Inferior parietal cortex (tissue), 1 donor: ENCODE measurements around the gene SCYGR1.
"Not testable (repeated sequence)": the region's sequence is repeated elsewhere in the genome, so short reads cannot be mapped to it uniquely, and the experiment has no call there.

Source experiments
- DNase-seq: peaks from one replicate; pipeline ENCODE4 v3.0.0-alpha.2; 2016; ENCODE audit errors: extremely low spot score

SCYGR1 gene

DNA sequence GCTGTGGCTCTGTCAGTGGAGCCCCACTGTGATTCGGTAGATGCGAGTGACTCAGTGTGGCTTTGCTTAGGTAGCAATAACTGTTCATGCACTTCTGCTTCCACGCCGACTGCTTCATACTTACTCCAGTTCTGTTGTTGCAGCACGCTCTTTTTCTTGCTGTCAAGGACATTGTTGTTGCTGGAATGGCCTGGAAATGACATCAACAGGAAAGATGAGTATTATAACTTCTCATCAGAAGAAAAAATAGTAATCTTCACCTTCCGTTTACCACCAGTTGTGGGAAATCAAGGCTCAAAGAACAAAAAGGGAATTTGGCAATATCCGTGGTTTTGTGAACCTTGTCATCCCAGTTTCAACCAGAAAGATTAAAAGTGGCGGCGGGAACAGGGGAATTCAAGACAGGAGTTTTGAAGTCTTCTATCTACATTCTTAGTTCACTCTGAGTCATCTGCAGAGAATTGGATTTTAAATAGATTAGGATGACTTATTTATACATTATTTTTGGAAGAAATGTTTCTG, 16.9 kb downstream of the SCYGR1 start:
- no peak for DNase-seq

DNA sequence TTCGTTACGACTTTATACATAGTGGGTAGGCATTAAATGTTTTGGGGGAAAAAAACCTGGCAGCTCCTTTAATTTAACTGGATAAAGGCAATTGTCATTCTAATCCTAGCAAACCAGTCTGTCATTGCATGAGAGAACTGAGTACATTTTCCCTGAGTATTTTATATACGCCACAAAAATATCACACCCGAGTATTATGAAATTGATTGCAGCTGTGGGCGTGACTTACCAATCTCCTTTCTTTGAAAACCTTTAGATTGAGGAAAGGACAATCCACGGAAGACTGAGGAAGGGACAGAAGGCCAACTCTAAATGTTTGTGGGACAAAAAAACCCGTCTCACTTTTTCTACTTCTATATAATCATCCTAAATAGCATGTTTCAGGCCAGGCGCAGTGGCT, 17.7 kb downstream of the SCYGR1 start:
- no peak for DNase-seq

DNA sequence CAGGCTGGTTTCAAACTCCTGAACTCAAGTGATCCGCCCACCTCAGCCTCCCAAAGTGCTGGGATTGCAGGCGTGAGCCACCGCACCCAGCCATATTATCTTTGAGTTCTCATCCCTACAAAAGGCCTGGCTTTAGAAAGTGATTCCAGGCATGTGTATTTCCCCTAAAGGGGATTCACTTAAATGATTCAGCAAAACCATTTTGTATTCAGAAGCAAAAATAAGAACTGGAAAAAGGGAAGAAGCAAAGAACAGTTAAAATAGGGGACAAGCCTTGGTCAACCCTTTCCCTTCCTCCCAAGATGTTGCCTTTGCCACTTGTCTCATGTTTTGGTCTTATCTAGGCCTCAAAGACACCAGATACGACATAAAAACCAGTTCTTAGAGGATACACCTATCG, 19.2 kb downstream of the SCYGR1 start:
- DNase-seq, result no peak

DNA sequence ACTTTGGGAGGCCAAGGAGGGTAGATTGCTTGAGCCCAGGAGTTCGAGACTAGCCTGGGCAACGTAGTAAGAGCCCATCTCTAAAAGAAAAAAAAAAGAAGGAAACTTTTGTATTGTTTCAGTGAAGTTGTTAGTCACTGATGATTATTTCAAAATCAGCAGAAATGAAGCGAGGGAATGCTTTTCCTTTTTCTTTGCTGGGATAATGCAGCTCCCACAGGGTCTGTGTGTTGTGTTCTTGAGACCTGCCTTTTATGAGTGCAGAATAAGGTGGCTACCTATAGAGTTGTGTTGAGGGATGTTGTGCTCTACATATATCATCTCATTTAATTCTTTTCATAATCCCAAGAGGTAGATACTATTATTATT, 20.3 kb downstream of the SCYGR1 start:
- DNase-seq, result no peak

DNA sequence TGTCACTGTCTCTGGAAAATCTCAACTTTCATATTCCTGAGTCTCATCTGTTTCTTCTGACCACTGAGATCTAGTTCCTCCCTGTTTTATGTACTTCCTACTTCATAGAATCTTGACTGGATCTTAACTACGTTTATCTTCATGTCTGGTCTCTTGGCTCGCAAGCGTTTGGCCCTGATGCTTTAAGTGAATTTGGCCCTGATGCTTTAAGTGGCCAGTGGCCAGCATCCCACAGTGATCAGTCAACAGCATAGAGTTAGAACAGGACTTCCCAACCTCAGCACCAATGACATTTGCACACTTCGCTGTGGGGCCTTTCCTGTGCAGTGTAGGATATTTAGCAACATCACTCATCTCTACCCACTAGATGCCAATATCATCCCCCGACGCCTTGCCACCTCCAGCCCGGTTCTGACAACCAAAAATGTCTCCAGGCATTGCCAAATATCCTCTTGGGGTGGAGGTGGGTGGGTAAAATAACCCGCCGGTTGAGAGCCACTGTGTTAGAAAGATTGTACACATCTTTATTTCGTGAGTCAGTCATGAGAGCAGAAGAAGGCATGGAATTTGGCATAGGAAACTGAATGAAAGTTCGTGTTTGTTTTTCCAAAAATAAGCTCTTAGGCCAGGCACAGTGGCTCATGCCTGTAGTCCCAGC, 20.9 kb downstream of the SCYGR1 start:
- no peak for DNase-seq

DNA sequence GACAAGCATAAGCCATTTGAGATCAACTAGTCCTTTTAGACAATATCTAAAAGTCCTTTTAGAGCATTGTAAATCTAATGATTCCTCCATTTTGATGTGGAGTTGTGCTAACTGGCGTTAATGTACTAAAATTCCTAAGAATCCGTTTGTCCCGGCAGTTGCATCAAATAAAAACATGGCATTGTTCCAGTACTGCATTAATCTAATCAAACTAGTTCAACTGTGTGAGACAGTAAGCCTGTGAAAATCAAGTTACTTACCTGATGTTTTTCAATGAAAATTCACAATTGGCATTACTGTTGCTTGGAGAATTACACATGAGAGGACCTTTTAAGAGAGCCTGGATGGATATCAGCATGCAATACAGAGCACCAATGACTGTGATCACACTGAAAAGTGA, 21.9 kb downstream of the SCYGR1 start:
- DNase-seq, result no peak

DNA sequence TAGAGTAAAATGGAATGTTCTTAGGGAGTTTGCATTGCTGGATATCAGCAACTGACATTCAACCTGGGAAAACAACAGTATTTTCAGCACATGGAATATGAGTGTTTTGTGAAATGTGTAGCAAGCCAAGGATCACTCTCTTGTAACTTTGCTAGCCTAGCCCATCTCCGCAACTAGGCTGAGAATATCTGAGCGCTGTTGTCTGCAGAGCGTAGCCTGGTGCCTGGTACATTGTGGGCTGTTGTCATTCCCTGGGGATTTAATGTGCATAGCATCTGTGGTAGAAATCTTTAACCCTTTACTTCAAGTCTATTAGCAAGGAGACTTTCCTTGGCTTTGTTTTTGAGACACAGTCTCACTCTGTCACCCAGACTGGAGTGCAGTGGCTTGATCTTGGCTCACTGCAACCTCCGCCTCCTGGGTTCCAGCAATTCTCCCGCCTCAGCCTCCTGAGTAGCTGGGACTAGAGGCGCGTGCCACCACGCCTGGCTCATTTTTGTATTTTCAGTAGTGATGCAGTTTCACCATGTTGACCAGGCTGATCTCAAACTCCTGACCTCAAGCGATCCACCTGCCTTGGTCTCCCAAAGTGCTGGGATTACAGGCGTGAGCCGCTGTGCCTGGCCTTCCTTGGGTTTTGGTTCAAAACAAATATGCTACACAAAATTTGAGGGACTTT, 23.0 kb downstream of the SCYGR1 start:
- DNase-seq, result not testable (repeated sequence)

DNA sequence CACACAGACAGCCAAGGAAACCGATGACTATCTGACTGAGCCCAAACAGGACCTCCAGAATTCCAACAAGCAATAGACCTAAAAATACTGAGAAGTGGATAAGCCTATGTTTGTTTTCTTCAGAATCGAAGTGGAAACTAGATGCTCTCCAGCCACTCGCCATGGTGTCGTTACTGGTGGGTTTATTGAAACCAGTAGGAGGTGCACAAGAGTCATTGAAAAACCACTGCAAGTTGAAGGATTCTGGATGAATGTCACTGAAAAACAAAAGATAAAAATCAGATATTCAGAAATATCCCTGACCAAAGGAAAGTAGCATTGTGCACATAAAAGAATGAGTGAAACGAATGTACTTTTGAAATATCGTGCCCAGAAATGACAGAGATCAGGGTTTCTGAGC, 24.0 kb downstream of the SCYGR1 start:
- no peak for DNase-seq

DNA sequence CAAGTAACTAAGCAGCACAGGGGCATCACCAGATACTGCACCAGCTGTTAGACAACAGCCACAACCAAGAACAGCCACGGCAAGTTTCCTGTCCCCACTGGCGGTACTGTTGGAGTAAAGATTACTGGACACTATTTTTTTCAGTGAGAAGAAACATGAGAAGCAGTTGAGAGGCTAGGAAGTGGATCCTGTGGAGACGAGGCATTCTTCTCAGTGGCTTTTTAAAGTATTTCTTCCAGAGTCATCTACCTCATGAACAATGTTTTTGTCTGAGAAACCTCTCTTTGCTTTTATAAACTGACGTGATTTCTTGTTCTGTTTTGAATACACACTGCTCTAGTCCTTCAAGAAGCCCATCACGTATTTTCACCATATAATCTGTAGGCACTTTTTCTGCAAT, 27.4 kb downstream of the SCYGR1 start:
- no peak for DNase-seq

DNA sequence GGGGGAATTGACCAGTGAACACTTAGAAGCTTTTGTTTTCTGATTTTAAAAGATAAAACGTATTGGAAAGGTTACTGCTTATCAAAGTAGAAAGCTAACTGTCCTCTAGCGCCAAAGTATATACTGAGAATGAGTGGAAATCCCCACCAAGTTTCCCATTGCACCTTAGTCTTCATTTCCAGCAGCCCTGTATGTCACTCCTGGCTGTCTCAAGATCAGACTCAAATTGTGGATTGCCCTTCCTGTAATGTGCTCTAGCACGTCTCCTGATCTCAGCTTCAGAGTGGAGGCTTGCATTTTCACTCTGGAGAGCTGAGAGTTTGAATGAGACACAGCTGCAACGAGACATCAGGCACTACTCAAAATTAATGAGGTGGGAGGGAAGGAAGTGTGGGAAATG, 36.1 kb downstream of the SCYGR1 start:
- DNase-seq, result no peak

DNA sequence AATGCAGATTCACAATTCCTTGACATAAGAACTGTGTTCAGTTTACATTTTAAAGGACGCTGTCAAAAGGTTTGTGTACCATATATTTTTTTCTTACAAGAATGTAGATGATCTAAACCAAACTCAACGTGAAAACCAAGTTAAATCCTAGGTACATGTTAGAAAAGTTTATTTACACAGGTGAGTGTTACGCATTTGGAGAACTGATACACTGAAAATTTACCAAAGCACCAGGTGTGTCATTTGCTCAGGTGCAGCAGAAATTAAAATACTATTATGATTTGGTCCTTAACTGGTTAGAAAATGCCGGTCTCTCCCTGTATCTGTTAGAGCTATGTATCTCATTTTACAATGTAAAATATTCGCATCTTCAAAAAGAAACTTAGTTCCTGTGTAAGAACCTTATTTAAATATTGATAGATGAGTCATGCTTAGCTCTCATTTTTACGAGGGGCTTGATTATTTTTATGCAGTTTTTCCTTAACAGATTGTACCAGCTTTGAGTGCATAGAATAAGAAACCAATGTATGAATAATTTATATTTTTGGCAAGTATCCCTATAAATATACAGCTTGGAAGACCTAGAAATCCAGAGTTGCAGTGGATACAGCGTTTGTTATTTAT, 37.6 kb downstream of the SCYGR1 start:
- DNase-seq, result no peak

DNA sequence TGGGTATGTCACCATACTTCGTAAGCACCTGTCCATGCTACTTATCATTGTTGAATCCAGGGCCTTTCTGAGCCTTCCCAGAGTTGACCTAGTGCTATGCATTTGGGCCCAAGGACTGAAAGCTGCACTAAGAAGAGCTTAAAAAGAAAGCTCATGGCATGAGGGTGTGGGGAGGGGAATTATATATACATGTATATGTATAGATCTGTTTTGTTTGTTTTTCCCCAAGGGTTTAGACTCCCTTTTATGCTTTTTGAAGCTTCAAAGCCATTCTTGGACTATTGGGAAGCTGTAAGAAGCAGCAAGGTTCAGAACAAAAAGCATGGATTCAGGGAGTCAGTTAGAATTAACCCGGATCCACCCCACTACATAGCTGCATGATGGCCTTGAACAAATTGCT, 39.4 kb downstream of the SCYGR1 start:
- no peak for DNase-seq

DNA sequence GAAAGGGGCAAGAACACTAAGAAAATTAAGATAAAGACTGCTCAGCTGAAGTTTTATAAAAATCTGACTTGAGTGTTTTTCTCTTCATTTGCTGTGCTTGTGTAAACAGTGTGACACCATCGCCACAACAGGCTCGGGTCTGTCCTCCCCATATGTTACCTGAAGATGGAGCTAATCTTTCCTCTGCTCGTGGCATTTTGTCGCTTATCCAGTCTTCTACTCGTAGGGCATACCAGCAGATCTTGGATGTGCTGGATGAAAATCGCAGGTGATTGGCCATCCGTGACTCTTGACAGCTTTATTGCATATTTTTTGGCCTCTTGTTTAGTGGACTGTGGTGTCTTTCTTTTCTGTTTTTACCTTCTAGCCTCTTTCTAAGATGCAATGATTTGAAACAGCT, 40.6 kb downstream of the SCYGR1 start:
- no peak for DNase-seq

DNA sequence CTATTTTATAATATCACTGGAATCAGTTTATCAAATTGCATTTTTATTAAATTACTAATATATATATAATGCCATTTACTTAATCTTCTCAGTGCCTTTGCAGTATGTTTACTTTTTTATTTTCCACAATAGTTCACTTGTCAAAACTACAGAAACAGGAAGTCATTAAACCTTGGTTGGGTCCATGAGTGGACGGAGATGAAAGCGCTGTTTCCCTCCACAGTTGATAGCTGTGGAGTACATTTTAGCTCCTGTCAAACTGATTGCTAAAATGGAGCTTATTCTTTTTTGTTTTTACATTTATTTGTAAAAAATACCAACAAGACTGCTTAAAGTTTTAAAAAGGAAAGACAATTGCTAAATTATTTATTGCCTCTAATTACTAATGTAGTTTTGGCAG, 43.5 kb downstream of the SCYGR1 start:
- DNase-seq, result no peak

DNA sequence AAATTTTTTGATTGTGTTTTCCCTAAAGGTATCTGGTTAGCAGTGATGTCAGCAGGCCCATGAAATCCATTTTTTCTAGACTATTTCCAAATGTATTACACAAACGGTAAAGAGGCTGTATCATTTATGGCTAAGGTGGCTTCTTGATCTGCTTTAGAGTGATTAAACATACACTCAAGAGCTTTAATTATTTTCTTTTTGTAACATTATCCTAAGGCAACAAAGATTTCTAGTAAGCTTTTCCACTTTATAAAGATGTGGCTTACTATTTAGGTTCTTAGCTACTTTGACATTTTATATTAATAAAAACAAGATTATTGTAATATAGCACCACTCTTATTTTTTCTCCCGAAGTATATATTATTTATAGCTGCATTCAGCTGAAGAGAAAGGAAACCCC, 46.2 kb downstream of the SCYGR1 start:
- no peak for DNase-seq

DNA sequence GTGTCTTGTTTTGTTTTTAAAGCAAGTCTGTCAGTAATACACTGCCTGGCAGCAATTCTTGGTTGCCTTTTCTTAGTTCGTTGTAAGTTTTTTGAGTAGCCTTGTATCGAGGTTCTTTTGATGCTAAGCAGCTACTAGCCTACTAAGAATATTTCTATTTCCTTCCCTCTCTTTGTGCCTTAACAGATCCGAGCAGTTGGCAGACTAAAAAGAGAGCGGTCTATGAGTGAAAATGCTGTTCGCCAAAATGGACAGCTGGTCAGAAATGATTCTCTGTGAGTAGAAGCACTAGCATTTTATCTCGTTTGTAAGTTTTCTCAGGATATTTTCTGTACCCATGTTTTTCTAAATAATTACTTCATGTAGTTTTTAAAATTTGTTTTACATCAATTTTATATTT, 47.6 kb downstream of the SCYGR1 start:
- peak; percentile 57 for DNase-seq

DNA sequence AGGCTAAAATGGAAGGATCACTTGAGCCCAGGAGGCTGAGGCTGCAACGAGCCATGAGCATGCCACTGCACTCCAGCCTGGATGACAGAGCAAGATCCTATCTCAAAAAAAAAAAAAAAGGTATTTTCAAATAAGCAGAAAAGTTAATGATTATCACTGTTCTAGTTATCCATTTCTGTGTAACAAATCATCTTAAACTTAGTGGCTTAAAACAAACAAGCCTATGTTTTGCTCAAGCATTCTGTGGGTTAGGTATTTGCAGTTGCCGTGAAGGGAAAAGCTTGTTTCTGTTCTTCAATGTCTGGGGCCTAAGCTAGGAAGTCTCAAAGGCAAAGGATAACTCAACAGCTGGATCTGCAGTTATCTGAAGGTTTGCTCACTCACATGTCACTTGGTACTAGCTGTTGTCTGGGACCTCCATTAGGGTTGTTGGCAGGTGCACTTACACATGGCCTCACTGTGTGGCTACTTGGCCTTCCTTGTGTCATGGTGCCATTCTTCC, 48.6 kb downstream of the SCYGR1 start:
- no peak for DNase-seq
